Posterior cingulate gyrus (tissue), 11 donors: ENCODE data around the gene AJAP1.

Experiments used
- DNase-seq, 10 donors: peaks; one replicate each; pipeline versions ENCODE4 v3.0.0 to v3.0.0-alpha.2; 2020 to 2021; ENCODE audit warnings: mixed read lengths in 3 of 10
- intact Hi-C: fragments of 100-400 bp; cut with DNase I; formaldehyde crosslinking; loops from one replicate; pipeline ENCODE4 v1.15.1; 2023

AJAP1 gene

GRCh38 chr1:4755864-4756504 lies 101.6 kb downstream of the AJAP1 start:
- intact Hi-C loops = no loop called here

GRCh38 chr1:4756851-4757580 lies 102.6 kb downstream of the AJAP1 start:
- intact Hi-C loops = no loop called here
- DNase-seq = peak in 3 of 10 donors; percentile 54 to 77 (median 62)

More at GRCh38 chr1:4755864-4756504, 101.6 kb downstream of the AJAP1 start:
- DNase-seq = peak in 3 of 10 donors; percentile 9 to 70 (median 29)

- intact Hi-C loops = no loop called here
- peak in 2 of 10 donors; percentile 29 to 77 for DNase-seq
These were observed 105.3 kb downstream of the AJAP1 start for GRCh38 chr1:4759671-4760070.

- no peak for DNase-seq
- intact Hi-C loops = no loop called here
These were observed 105.7 kb downstream of the AJAP1 start for GRCh38 chr1:4760088-4760487.

- intact Hi-C loops = no loop called here
- peak in 4 of 10 donors; percentile 8 to 75 (median 32) for DNase-seq
These were observed 106.9 kb downstream of the AJAP1 start for GRCh38 chr1:4761324-4761723.

DNA sequence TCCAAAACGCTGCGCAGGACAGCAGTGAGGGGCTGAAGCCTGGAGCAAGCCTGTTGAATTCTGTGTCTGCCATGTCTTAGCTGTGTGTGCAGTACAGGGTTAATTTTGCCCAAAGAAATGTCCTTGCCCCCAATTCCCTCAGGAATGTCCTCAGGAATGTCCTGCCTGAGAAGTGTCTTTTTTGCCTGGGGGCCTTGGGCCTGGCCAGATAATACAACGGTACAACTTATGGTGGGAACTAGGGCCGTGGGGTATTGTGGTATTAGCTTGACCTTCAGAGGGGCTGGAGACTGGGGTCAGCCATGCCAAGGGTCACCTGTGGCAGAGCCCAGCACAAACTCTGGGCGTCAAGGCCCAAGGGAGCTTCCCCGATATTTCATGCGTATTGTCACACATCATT lies 107.7 kb downstream of the AJAP1 start:
- intact Hi-C loops = no loop called here
- peak in 2 of 10 donors; percentile 39 to 69 for DNase-seq

DNA sequence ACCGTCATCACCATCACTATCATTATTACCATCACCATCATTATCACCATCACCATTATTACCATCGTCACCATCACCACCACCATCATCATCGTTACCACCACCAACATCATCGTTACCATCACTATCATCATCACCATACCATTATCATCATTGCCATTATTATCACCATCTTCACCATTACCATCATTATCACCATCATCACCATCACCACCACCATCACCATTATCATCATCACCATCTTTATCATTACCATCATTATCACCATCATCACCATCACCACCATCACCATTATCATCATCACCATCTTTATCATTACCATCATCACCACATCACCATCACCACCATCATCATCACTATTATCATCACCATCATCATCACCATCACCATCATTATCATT lies 112.9 kb downstream of the AJAP1 start:
- DNase-seq = no peak
- intact Hi-C loops = no loop called here

GRCh38 chr1:4768553-4768952 lies 114.1 kb downstream of the AJAP1 start:
- peak in 1 of 10 donors; percentile 45 for DNase-seq

GRCh38 chr1:4769516-4770280 lies 115.3 kb downstream of the AJAP1 start:
- intact Hi-C loops = no loop called here
- peak in 1 of 10 donors; percentile 67 for DNase-seq

More at GRCh38 chr1:4768553-4768952, 114.1 kb downstream of the AJAP1 start:
- intact Hi-C loops = no loop called here

DNA sequence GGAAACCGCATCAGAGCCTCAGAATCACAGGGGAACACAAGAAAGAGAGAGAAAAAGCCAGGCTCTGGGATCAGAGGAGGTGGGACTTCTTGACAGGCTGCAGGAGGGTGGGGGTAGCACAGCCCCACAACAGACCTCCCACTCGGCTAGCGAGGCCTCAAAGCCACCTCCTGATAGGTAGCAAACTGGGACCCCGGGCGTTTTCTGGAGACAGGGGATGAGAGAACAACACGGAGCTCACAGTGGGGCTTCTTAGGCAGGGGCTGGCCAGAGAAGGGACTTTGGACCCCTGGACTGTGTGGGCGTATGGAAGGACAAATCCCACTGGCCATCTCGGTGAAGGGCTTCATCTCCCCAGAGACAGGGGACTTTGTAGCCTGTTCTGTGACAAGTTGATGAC lies 116.3 kb downstream of the AJAP1 start:
- no peak for DNase-seq
- intact Hi-C loops = no loop called here

- DNase-seq = no peak
- intact Hi-C loops = no loop called here
These were observed 116.9 kb downstream of the AJAP1 start for GRCh38 chr1:4771267-4771666.

DNA sequence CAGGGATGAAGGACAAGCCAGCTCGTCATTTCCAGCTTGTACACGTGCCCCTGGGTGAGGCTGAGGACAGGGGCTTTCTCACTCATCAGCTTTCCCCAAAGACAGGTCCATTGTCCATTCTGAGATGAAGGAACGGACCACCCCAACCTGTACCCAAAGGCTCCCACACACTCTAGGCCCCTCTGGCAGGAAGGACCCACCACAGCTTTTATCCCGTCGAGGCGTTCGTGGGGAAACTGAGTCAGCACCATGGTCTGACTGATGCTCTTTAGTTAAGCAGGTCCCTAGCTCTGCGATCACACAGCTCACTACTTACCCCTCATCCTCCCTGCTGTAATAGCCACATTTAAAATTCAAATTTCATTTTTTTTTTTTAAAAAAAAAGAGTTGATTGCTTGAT lies 117.3 kb downstream of the AJAP1 start:
- intact Hi-C loops = no loop called here

GRCh38 chr1:4772294-4773010 lies 118.0 kb downstream of the AJAP1 start:
- intact Hi-C loops = no loop called here
- DNase-seq = peak in 1 of 10 donors; percentile 74

More for the DNA sequence above, 117.3 kb downstream of the AJAP1 start:
- peak in 1 of 10 donors; percentile 61 for DNase-seq

DNA sequence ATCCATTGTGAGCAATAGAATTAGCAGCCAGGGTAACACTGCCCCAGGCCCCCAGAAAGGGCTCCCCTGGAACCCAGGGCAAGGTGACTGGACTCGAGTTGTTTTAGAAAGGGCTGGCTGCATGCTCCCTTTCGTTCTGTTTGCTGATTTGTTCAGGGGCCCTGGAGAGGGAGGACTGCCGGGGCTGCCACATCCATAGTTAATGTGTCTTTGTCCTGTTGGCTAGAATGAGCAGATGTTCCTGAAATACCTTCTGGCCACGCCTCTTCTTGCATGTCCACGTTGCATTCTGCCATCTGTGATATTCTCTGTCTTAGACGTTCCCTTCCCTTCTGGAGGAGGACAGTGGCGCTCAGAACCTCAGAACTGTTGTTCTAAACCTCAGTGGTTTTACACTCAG lies 118.8 kb downstream of the AJAP1 start:
- no peak for DNase-seq
- intact Hi-C loops = no loop called here

- intact Hi-C loops = loop anchor here (5.0 kb wide), 1 partner anchor 118 kb away; no protein-coding TSS in a partner anchor
- no peak for DNase-seq
These were observed 121.1 kb downstream of the AJAP1 start for GRCh38 chr1:4775506-4775905.

- intact Hi-C loops = loop anchor here (5.0 kb wide), 1 partner anchor 121 kb away; no protein-coding TSS in a partner anchor
- DNase-seq = peak; percentile 37 to 93 (median 66)
These were observed 123.6 kb downstream of the AJAP1 start for GRCh38 chr1:4778056-4778455.

DNA sequence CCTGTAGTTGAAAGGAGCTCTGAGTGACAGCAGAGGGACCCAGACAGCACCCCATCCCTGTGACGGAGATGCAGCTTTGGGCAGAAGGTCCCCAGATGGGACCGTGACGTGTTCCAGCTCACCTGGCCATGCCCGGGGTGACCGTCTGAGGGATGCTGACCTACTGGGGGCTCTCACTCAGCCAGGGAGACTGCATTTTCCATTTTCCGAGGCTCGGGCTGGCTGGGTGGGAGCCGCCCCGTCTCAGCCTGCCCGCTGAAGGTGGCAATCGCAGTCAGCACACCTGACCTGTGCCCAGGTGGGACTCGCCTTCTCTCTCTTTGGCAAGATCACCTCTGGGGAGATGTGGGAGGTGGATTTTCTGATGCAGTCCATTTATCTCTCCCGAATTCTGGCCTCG lies 127.2 kb downstream of the AJAP1 start:
- no peak for DNase-seq
- intact Hi-C loops = no loop called here

- intact Hi-C loops = no loop called here
- DNase-seq = no peak
These were observed 130.4 kb downstream of the AJAP1 start for GRCh38 chr1:4784761-4785160.

GRCh38 chr1:4786055-4786454 lies 131.6 kb downstream of the AJAP1 start:
- intact Hi-C loops = no loop called here
- DNase-seq = no peak

GRCh38 chr1:4787551-4787950 lies 133.1 kb downstream of the AJAP1 start:
- DNase-seq = no peak
- intact Hi-C loops = no loop called here
